Measurements from ENCODE around the gene IL10RB. TPM values are rescaled to one million over a fixed set of nuclear protein-coding genes. Genes with fewer than 3 reads are reported as not detected.

IL10RB gene
- total and polyA plus RNA-seq, 2 of the 8 experiments (the other 6 are each of a cell fraction or from before 2014, with no cell fraction given) = 2.7 to 3.2 TPM

DNA sequence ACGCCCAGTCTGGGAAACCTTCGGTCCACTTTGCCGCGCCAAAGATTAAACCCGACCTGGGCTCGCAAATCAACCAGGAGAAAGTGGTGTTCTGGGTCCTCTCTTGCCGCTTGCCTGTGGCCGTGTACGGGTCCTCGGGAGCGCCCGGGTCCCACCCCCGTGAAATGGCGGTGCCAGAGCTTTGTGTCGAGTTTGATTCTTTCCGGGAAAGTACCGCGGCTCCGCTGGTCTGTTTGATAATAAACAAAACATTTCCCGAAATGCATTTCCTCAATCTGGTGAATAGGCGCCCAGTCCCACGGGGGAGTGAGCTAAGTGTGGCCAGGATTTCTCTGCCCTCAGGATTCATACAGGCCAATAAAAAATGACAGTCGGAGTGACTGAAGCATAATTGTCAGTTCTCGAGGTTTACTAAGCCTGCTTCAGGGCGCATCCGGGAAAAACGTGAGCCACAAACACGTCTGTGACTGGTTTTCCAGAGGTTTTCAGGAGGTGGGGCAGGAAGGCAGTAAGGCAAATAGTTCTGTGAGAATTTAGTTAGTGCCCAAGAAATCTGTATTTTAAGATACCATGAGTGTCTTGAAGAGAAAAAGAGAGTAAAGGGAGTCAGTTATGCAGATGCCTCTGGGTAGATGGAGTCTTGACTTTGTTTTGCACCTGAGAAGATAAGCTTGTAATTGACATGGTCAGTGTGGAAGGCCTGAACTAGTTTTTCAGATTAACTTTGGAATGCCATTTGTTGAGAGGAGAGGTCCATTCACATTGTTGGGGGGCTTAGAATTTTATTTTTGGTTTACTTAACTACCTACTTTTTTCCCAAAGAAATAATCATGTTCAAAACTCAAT, 59.3 kb downstream of the IL10RB start:
- Histone ChIP-seq H3K4ac (replicated peaks; ENCODE audit: insufficient read length, low read depth, low read length) (no peak overlapping the region), H3K9me3 (ENCODE audit: insufficient read depth in 2 of 2, low read depth in 1 of 2, low read length in 1 of 2) (no peaks in the 10 kb centered on the region; a peak in 1 of 4 replicates), H2AK5ac (ENCODE audit: low read depth, low read length) (no peak overlapping the region), H2BK12ac (ENCODE audit: low read depth, low read length) (peak overlapping the region; percentile 75; the same call in 1 of the 2 replicates), H3K27ac (ENCODE audit: low read depth, low read length) (peak overlapping the region; percentile 57), H3K4me2 (ENCODE audit: insufficient read depth in 1 of 2, low read depth in 2 of 2, low read length in 2 of 2) (peak overlapping the region; percentile 65 to 93), H3K27me3 (replicated peaks in 1 of 4; ENCODE audit: control insufficient read depth in 3 of 4, extremely low read depth in 1 of 4, insufficient read depth in 3 of 4, low read length in 3 of 4) (no peaks in the 10 kb centered on the region), H3K79me2 (ENCODE audit: control insufficient read depth in 1 of 2, insufficient read depth in 2 of 2, low read length in 2 of 2) (peaks cover 8 to 49% of the 10 kb centered on the region in 2 experiments), H4K5ac (ENCODE audit: insufficient read length, low read depth, low read length) (peak overlapping the region; percentile 84), H3K14ac (ENCODE audit: insufficient read length) (no peak overlapping the region), H3K36me3 (ENCODE audit: control insufficient read depth in 2 of 4, insufficient read depth in 4 of 4, low read length in 3 of 4) (no peaks in the 10 kb centered on the region; a peak in 1 of 8 replicates), H2BK20ac (ENCODE audit: low read length) (no peak overlapping the region; the same call in 1 of the 2 replicates), H4K20me1 (replicated peaks in 1 of 2; ENCODE audit: control insufficient read depth in 1 of 2, insufficient read depth in 2 of 2, low read length in 2 of 2) (peaks cover 0 to 3% of the 10 kb centered on the region in 2 experiments), H4K8ac (ENCODE audit: extremely low read depth, insufficient read depth, low read length) (peak overlapping the region; percentile 96), H3K9ac (replicated peaks in 1 of 4; ENCODE audit: extremely low read depth in 1 of 4, low read depth in 3 of 4, low read length in 3 of 4) (peak overlapping the region; percentile 79 to 87 (median 84)), H3K56ac (replicated peaks; ENCODE audit: insufficient read length, low read depth, low read length) (peak overlapping the region; percentile 61), H4K91ac (replicated peaks; ENCODE audit: insufficient read length, low read length) (peak overlapping the region; percentile 99), H2AFZ (ENCODE audit: low read length) (peak overlapping the region; percentile 21; the same call in 1 of the 2 replicates), H3K18ac (ENCODE audit: extremely low read depth, low read length) (peak overlapping the region; percentile 99), H2BK5ac (ENCODE audit: low read depth, low read length) (peak overlapping the region; percentile 94), H3K23me2 (ENCODE audit: low read depth, low read length) (peaks cover 8% of the 10 kb centered on the region; the same call in 1 of the 2 replicates), H3K23ac (ENCODE audit: insufficient read length) (no peak overlapping the region), H2BK120ac (replicated peaks; ENCODE audit: low read depth, low read length) (peak overlapping the region; percentile 47), H3K4me3 (ENCODE audit: extremely low read depth in 1 of 4, insufficient read depth in 2 of 4, low read depth in 3 of 4, low read length in 4 of 4) (peak overlapping the region; percentile 67 to 94 (median 80)), H3K79me1 (ENCODE audit: low read depth, low read length) (peaks cover 6% of the 10 kb centered on the region; the same call in 1 of the 2 replicates), H3K4me1 (replicated peaks in 1 of 4; ENCODE audit: control insufficient read depth in 3 of 4, insufficient read depth in 4 of 4, low read length in 3 of 4) (0 out of 7 replicates have a peak, but pooled peaks cover 0 to 3% (median under 1%) of the 10 kb centered on the region in 4 experiments), H2BK15ac (ENCODE audit: low read length) (no peak overlapping the region; the same call in 1 of the 2 replicates)
- CTCF ChIA-PET (ENCODE audit: partially characterized antibody) = interaction anchor here (0.9 to 1.1 kb wide), 3 partner anchors 37 to 100 kb away, joined by 3 read pairs; no protein-coding TSS in a partner anchor
- FAIRE-seq = no peak
- 1% methylated on average over 28 of the region's 28 CpGs; no CpG with 5 or more reads in 1 of the 2 experiments for WGBS, 2 experiments (ENCODE audit: extremely low coverage in 1 of 2, insufficient coverage in 1 of 2, insufficient read length in 1 of 2, insufficient replicate concordance in 2 of 2, low coverage in 1 of 2, low lambda C conversion rate in 2 of 2, missing lambda C conversion rate in 1 of 2)
- POLR2A ChIA-PET (ENCODE audit: partially characterized antibody) = interaction anchor here (0.6 to 2.0 kb wide), 25 partner anchors 9 to 654 kb away, joined by 3 to 19 read pairs (median 3); partner anchors contain the start of genes IFNGR2, IL10RB and PAXBP1
- no peak for DNase-seq (ENCODE audit: low read depth in 1 of 2, low spot score in 2 of 2)
- no peak for TF ChIP-seq SRF (IDR thresholded peaks at IDR 0.05; ENCODE audit: low read depth, low read length)
- TF ChIP-seq, protein P1, sequence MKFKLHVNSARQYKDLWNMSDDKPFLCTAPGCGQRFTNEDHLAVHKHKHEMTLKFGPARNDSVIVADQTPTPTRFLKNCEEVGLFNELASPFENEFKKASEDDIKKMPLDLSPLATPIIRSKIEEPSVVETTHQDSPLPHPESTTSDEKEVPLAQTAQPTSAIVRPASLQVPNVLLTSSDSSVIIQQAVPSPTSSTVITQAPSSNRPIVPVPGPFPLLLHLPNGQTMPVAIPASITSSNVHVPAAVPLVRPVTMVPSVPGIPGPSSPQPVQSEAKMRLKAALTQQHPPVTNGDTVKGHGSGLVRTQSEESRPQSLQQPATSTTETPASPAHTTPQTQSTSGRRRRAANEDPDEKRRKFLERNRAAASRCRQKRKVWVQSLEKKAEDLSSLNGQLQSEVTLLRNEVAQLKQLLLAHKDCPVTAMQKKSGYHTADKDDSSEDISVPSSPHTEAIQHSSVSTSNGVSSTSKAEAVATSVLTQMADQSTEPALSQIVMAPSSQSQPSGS (IDR thresholded peaks at IDR 0.05; ENCODE audit: low read length) = no peak
- TF ChIP-seq JUND (IDR thresholded peaks at IDR 0.05; ENCODE audit: low read length) = no peak
- TF ChIP-seq CBX8 (IDR thresholded peaks at IDR 0.05; ENCODE audit: borderline replicate concordance, low read depth, low read length) = no peak
- TF ChIP-seq HDAC2 (IDR thresholded peaks at IDR 0.05; ENCODE audit: borderline replicate concordance in 1 of 2, low read depth in 2 of 2, low read length in 2 of 2) = no peak
- TF ChIP-seq PHF8 (conservative IDR thresholded peaks at IDR 0.05; ENCODE audit: low read depth, low read length) = peak; percentile 27; the same call in 1 of the 2 replicates
- TF ChIP-seq, protein P2, sequence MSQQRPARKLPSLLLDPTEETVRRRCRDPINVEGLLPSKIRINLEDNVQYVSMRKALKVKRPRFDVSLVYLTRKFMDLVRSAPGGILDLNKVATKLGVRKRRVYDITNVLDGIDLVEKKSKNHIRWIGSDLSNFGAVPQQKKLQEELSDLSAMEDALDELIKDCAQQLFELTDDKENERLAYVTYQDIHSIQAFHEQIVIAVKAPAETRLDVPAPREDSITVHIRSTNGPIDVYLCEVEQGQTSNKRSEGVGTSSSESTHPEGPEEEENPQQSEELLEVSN (IDR thresholded peaks at IDR 0.05) = peak; percentile 23; the same call in 1 of the 2 replicates

Data from H1 (cell line).